GM12878 (cell line): ENCODE measurements around the gene NEMF. TPM values are rescaled to one million over a fixed set of nuclear protein-coding genes. Genes with fewer than 3 reads are reported as not detected.

Source experiments
- ATAC-seq: fragments of 200-7000 bp; cut with Tn5 transposase; 3 replicates; pipeline ENCODE4 v1.9.1; 2020; ENCODE audit warnings: mild to moderate bottlenecking, moderate library complexity
- BruUV-seq: library from RNA; stranded (reverse); fragments of 400-500 nt; replicated peaks from 2 replicates; lab custom pipeline; 2021; lab: Mats Ljungman, UMichigan
- CTCF ChIA-PET: fragments of 300-600 bp; sonication (Branson Sonifier 250); formaldehyde crosslinking; extraction: SDS; loops from one replicate; lab custom pipeline; 2021; ENCODE audit warnings: inconsistent platforms; lab: Yijun Ruan, JAX
- POLR2A ChIA-PET: fragments of 350-600 bp; formaldehyde crosslinking; extraction: SDS; loops from one replicate; lab custom pipeline; 2021; ENCODE audit warnings: inconsistent platforms; lab: Charles Lee
- RAD21 ChIA-PET: fragments of 300-600 bp; sonication (Branson Sonifier 250); formaldehyde crosslinking; loops from one replicate; lab custom pipeline; 2023; ENCODE audit warnings: antibody characterized with exemption; ENCODE audit not compliant: unreplicated experiment; lab: Charles Lee
- SMC1A ChIA-PET: fragments of 300-600 bp; sonication (Branson Sonifier 250); formaldehyde crosslinking; loops from one replicate; lab custom pipeline; 2023; ENCODE audit not compliant: unreplicated experiment, uncharacterized antibody; lab: Charles Lee
- DNase-seq: peaks from one replicate; pipeline ENCODE4 v3.0.0-alpha.2; 2011; ENCODE audit warnings: low read depth, low spot score
- FAIRE-seq: peaks from 3 replicates; lab custom pipeline; 2011; peaks lifted over from hg19 to GRCh38; lab: Jason Lieb, UNC
- H2AFZ ChIP-seq: 2 replicates; pipeline ENCODE4 v1.6.0; 2011; ENCODE audit warnings: low read depth, low read length, control low read depth; ENCODE audit not compliant: control insufficient read depth
- H3K27ac ChIP-seq: 2 replicates; pipeline ENCODE4 v1.5.1; 2011; ENCODE audit warnings: control low read depth; ENCODE audit not compliant: control insufficient read depth, insufficient read depth
- H3K27me3 ChIP-seq, 2 experiments: replicated peaks in 1 of 2; 2 replicates each; pipeline versions ENCODE4 v1.6.0 to v1.6.1; 2011; ENCODE audit warnings: low read length in 1 of 2; ENCODE audit not compliant: control insufficient read depth in 2 of 2, insufficient read depth in 2 of 2
- H3K36me3 ChIP-seq, 2 experiments: 2 replicates each; pipeline ENCODE4 v1.5.1; 2011; ENCODE audit warnings: low read length in 1 of 2; ENCODE audit not compliant: control insufficient read depth in 2 of 2, insufficient read depth in 2 of 2
- H3K4me1 ChIP-seq: 2 replicates; pipeline ENCODE4 v1.6.1; 2011; ENCODE audit warnings: mild to moderate bottlenecking, low read length, moderate library complexity, mixed read lengths; ENCODE audit not compliant: control insufficient read depth, insufficient read depth
- H3K4me2 ChIP-seq: 2 replicates; pipeline ENCODE4 v1.6.0; 2011; ENCODE audit warnings: control low read depth; ENCODE audit not compliant: control insufficient read depth, insufficient read depth
- H3K4me3 ChIP-seq: fragments of 200-600 bp; sonication (generic); 2 replicates; pipeline ENCODE4 v1.5.1; 2016
- H3K79me2 ChIP-seq: 2 replicates; pipeline ENCODE4 v1.6.0; 2011; ENCODE audit warnings: low read length; ENCODE audit not compliant: control insufficient read depth, insufficient read depth
- H3K9ac ChIP-seq: 2 replicates; pipeline ENCODE4 v1.8.0; 2011; ENCODE audit warnings: low read length, control low read depth, mixed read lengths; ENCODE audit not compliant: control insufficient read depth, insufficient read depth
- H3K9me3 ChIP-seq: replicated peaks from 3 replicates; pipeline ENCODE4 v1.5.1; 2011; ENCODE audit warnings: mild to moderate bottlenecking, low read length; ENCODE audit not compliant: control insufficient read depth, insufficient read depth
- H4K20me1 ChIP-seq: 2 replicates; pipeline ENCODE4 v1.6.0; 2011; ENCODE audit not compliant: control insufficient read depth, insufficient read depth
- GATAD2B ChIP-seq: fragments of 450-650 bp; conservative IDR thresholded peaks from 2 replicates; pipeline ENCODE4 v1.6.1; 2017; ENCODE audit warnings: low read depth, mild to moderate bottlenecking, moderate library complexity
- PAX5 ChIP-seq: IDR thresholded peaks from 2 replicates; pipeline ENCODE4 v1.6.1; 2011; ENCODE audit warnings: low read depth, low read length, borderline replicate concordance
- SMARCA5 ChIP-seq: fragments of 450-650 bp; IDR thresholded peaks from 2 replicates; pipeline ENCODE4 v1.6.1; 2017; ENCODE audit warnings: mild to moderate bottlenecking
- TBL1XR1 ChIP-seq: IDR thresholded peaks from 2 replicates; pipeline ENCODE4 v1.6.1; 2012; ENCODE audit warnings: low read depth, low read length, improper control_type of control experiment
- TCF12 ChIP-seq: IDR thresholded peaks from 2 replicates; pipeline ENCODE4 v1.6.1; 2011; ENCODE audit warnings: low read depth, mild to moderate bottlenecking, low read length
- ZSCAN29 ChIP-seq: fragments of 450-650 bp; IDR thresholded peaks from 2 replicates; pipeline ENCODE4 v1.6.1; 2017; ENCODE audit warnings: mild to moderate bottlenecking, moderate library complexity
- WGBS: methylation state at CpG from one replicate; pipeline ENCODE4 v1.1.6; 2016; ENCODE audit warnings: low lambda C conversion rate; ENCODE audit not compliant: insufficient replicate concordance, insufficient coverage; ENCODE audit errors: missing lambda C conversion rate; 5-methylcytosine and 5-hydroxymethylcytosine counted together
- in situ Hi-C: fragments of 300-500 bp; cut with MboI; formaldehyde crosslinking; loops from 9 replicates; pipeline ENCODE4 v1.14.3; 2018; ENCODE audit warnings: mixed read lengths
- intact Hi-C: fragments of 100-400 bp; cut with micrococcal nuclease; formaldehyde crosslinking; loops from one replicate; pipeline ENCODE4 v1.14.2; 2022; ENCODE audit not compliant: unreplicated experiment
- polyA plus RNA-seq, 11 experiments: library from polyadenylated mRNA; depleted of rRNA in 4 of 11; unstranded in 6 of 11; stranded (reverse) in 5 of 11; fragments of >200 nt; fragmentation: Nextera tagmentation in 4 of 11; fragmentation: Illumina TruSeq in 1 of 11; extraction: Ambion mirVana in 4 of 11; extraction: Trizol in 1 of 11; gene quantifications; 1 replicate in 1 of 11; 2 replicates in 10 of 11; pipeline versions ENCODE4 v1.2.1 to v1.2.3, GENCODE V29; 2011 to 2016; ENCODE audit warnings: inconsistent platforms in 2 of 11, missing spikeins in 2 of 11, low read depth in 1 of 11
- total RNA-seq, 4 experiments: library from RNA; depleted of rRNA in 3 of 4; stranded (reverse); fragments of >200 nt in 3 of 4; fragmentation: Illumina TruSeq in 1 of 4; extraction: Trizol in 1 of 4; gene quantifications; 2 replicates each; pipeline versions ENCODE4 v1.2.1 to v1.2.3, GENCODE V29; 2013 to 2021
- TF ChIP-seq, protein P1 (sequence below): fragments of 450-650 bp; IDR thresholded peaks from 2 replicates; pipeline ENCODE4 v1.6.1; 2017; ENCODE audit warnings: mild to moderate bottlenecking, moderate library complexity
- TF ChIP-seq, protein P2 (sequence below): fragments of 450-650 bp; IDR thresholded peaks from 2 replicates; pipeline ENCODE4 v1.6.1; 2016; ENCODE audit warnings: mild to moderate bottlenecking

The NEMF gene
- total and polyA plus RNA-seq, 10 of the 15 experiments (the other 5 are each of a cell fraction or from before 2014, with no cell fraction given) = 31.5 to 80.1 (median 61.1) TPM

DNA sequence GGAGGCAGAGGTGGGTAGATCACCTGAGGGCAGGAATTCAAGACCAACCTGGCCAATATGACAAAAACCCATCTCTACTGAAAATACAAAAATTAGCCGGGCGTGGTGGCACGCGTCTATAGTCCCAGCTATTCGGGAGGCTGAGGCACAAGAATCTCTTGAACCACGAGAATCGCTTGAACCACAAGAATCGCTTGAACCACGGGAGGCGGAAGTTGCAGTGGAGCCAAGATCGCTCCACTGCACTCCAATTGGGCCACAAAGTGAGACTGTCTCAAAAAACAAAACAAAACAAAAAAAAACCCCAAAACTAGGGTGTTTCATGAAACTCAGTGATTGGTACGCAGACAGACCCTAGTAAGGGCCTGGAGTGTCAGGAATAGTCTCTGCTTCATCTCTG lies 33.9 kb upstream of the NEMF start:
- Histone ChIP-seq H3K36me3 (no peaks in the 10 kb centered on the region), H3K4me3 (no peak overlapping the region), H3K27me3 (no peaks in the 10 kb centered on the region), H4K20me1 (no peaks in the 10 kb centered on the region), H3K9ac (no peak overlapping the region), H3K9me3 (no peaks in the 10 kb centered on the region), H3K4me2 (no peak overlapping the region), H3K79me2 (no peaks in the 10 kb centered on the region; the same call in none of the 2 replicates), H2AFZ (no peak overlapping the region), H3K4me1 (peaks cover 5% of the 10 kb centered on the region), H3K27ac (no peak overlapping the region)
- ChIA-PET RAD21 (interaction anchor here (1.2 kb wide), 1 partner anchor 18 kb away, joined by 4 read pairs; no protein-coding TSS in a partner anchor), SMC1A (interaction anchor here (0.8 to 1.6 kb wide), 2 partner anchors 25 to 66 kb away, joined by 4 read pairs; no protein-coding TSS in a partner anchor), POLR2A (no interaction called here), CTCF (no interaction called here)
- no peak for FAIRE-seq
- in situ Hi-C loops (no loop called here), intact Hi-C loops (no loop called here)
- no peak for DNase-seq
- TF ChIP-seq PAX5 (no peak), TBL1XR1 (no peak), ZSCAN29 (peak; percentile 85), SMARCA5 (no peak), GATAD2B (no peak), TCF12 (no peak)
- TF ChIP-seq, protein P1, sequence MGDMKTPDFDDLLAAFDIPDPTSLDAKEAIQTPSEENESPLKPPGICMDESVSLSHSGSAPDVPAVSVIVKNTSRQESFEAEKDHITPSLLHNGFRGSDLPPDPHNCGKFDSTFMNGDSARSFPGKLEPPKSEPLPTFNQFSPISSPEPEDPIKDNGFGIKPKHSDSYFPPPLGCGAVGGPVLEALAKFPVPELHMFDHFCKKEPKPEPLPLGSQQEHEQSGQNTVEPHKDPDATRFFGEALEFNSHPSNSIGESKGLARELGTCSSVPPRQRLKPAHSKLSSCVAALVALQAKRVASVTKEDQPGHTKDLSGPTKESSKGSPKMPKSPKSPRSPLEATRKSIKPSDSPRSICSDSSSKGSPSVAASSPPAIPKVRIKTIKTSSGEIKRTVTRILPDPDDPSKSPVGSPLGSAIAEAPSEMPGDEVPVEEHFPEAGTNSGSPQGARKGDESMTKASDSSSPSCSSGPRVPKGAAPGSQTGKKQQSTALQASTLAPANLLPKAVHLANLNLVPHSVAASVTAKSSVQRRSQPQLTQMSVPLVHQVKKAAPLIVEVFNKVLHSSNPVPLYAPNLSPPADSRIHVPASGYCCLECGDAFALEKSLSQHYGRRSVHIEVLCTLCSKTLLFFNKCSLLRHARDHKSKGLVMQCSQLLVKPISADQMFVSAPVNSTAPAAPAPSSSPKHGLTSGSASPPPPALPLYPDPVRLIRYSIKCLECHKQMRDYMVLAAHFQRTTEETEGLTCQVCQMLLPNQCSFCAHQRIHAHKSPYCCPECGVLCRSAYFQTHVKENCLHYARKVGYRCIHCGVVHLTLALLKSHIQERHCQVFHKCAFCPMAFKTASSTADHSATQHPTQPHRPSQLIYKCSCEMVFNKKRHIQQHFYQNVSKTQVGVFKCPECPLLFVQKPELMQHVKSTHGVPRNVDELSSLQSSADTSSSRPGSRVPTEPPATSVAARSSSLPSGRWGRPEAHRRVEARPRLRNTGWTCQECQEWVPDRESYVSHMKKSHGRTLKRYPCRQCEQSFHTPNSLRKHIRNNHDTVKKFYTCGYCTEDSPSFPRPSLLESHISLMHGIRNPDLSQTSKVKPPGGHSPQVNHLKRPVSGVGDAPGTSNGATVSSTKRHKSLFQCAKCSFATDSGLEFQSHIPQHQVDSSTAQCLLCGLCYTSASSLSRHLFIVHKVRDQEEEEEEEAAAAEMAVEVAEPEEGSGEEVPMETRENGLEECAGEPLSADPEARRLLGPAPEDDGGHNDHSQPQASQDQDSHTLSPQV = no peak
- TF ChIP-seq, protein P2, sequence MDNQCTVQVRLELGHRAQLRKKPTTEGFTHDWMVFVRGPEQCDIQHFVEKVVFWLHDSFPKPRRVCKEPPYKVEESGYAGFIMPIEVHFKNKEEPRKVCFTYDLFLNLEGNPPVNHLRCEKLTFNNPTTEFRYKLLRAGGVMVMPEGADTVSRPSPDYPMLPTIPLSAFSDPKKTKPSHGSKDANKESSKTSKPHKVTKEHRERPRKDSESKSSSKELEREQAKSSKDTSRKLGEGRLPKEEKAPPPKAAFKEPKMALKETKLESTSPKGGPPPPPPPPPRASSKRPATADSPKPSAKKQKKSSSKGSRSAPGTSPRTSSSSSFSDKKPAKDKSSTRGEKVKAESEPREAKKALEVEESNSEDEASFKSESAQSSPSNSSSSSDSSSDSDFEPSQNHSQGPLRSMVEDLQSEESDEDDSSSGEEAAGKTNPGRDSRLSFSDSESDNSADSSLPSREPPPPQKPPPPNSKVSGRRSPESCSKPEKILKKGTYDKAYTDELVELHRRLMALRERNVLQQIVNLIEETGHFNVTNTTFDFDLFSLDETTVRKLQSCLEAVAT = peak; percentile 60; the same call in 1 of the 2 replicates
- peak; percentile 35 for ATAC-seq
- BruUV-seq = no TSS peak
- 0% methylated on average over 12 of the region's 12 CpGs for WGBS
